Measurements from ENCODE around the gene AFF3.

AFF3 gene

GRCh38 chr2:99695130-99695943, 447.1 kb downstream of the AFF3 start:
- H3K27ac ChIP-seq (ENCODE audit: low read length) = no peak overlapping the region
- H3K36me3 ChIP-seq (replicated peaks; ENCODE audit: low read depth, low read length) = no peaks in the 10 kb centered on the region
- no peaks in the 10 kb centered on the region for H3K9me3 ChIP-seq (ENCODE audit: insufficient read depth, low read length)
- no peaks in the 10 kb centered on the region for H4K20me1 ChIP-seq (ENCODE audit: insufficient read depth, low read length)
- no peak for TF ChIP-seq EZH2phosphoT487 (IDR thresholded peaks at IDR 0.05; ENCODE audit: low read depth)
- no peak for TF ChIP-seq CTCF (IDR thresholded peaks at IDR 0.05; ENCODE audit: low read depth, low read length)
- no peak overlapping the region for H3K9ac ChIP-seq (ENCODE audit: low read length)
- no peak overlapping the region for H3K4me3 ChIP-seq (ENCODE audit: low read length)
- no peaks in the 10 kb centered on the region for H3K27me3 ChIP-seq (ENCODE audit: low read depth, low read length)
- H3K79me2 ChIP-seq (ENCODE audit: low read length) = no peaks in the 10 kb centered on the region
- no peak overlapping the region for H2AFZ ChIP-seq (ENCODE audit: low read depth, low read length)
- H3K4me2 ChIP-seq (ENCODE audit: low read length) = no peak overlapping the region
- H3K4me1 ChIP-seq (ENCODE audit: low read length) = no peaks in the 10 kb centered on the region

DNA sequence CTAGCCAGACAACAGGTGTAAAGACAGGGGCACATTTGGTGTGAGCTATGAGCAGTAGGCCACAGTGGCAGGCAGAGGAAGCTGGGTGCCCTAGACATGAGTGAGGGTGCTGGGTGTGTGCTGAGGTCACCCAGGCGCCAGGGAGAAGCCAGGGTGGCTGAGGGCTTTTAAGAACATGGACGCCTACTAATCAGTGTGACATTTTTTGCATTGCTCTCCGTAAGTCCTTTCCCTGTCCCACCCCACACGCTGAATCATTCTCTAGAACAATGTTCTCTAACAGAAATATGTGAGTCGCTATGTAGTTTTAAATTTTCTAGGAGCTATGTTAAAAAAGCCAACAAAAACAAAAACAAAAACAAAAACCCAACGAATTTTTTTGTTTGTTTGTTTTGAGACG, 448.1 kb downstream of the AFF3 start:
- H3K4me1 ChIP-seq (ENCODE audit: low read length) = no peaks in the 10 kb centered on the region
- no peak overlapping the region for H3K4me3 ChIP-seq (ENCODE audit: low read length)
- TF ChIP-seq EZH2phosphoT487 (IDR thresholded peaks at IDR 0.05; ENCODE audit: low read depth) (no peak), CTCF (IDR thresholded peaks at IDR 0.05; ENCODE audit: low read depth, low read length) (no peak)
- H4K20me1 ChIP-seq (ENCODE audit: insufficient read depth, low read length) = no peaks in the 10 kb centered on the region
- no peak overlapping the region for H2AFZ ChIP-seq (ENCODE audit: low read depth, low read length)
- H3K79me2 ChIP-seq (ENCODE audit: low read length) = no peaks in the 10 kb centered on the region
- no peaks in the 10 kb centered on the region for H3K36me3 ChIP-seq (replicated peaks; ENCODE audit: low read depth, low read length)
- no peak overlapping the region for H3K27ac ChIP-seq (ENCODE audit: low read length)
- no peaks in the 10 kb centered on the region for H3K27me3 ChIP-seq (ENCODE audit: low read depth, low read length)
- no peaks in the 10 kb centered on the region for H3K9me3 ChIP-seq (ENCODE audit: insufficient read depth, low read length)
- H3K9ac ChIP-seq (ENCODE audit: low read length) = no peak overlapping the region
- H3K4me2 ChIP-seq (ENCODE audit: low read length) = no peak overlapping the region

GRCh38 chr2:99692785-99693184, 449.6 kb downstream of the AFF3 start:
- no peak overlapping the region for H3K9ac ChIP-seq (ENCODE audit: low read length)
- H4K20me1 ChIP-seq (ENCODE audit: insufficient read depth, low read length) = no peaks in the 10 kb centered on the region
- no peaks in the 10 kb centered on the region for H3K36me3 ChIP-seq (replicated peaks; ENCODE audit: low read depth, low read length)
- H2AFZ ChIP-seq (ENCODE audit: low read depth, low read length) = no peak overlapping the region
- H3K79me2 ChIP-seq (ENCODE audit: low read length) = no peaks in the 10 kb centered on the region
- H3K4me3 ChIP-seq (ENCODE audit: low read length) = no peak overlapping the region
- no peaks in the 10 kb centered on the region for H3K27me3 ChIP-seq (ENCODE audit: low read depth, low read length)
- H3K4me2 ChIP-seq (ENCODE audit: low read length) = no peak overlapping the region
- no peak overlapping the region for H3K27ac ChIP-seq (ENCODE audit: low read length)
- TF ChIP-seq CTCF (IDR thresholded peaks at IDR 0.05; ENCODE audit: low read depth, low read length) (no peak), EZH2phosphoT487 (IDR thresholded peaks at IDR 0.05; ENCODE audit: low read depth) (no peak)
- no peaks in the 10 kb centered on the region for H3K9me3 ChIP-seq (ENCODE audit: insufficient read depth, low read length)
- H3K4me1 ChIP-seq (ENCODE audit: low read length) = no peaks in the 10 kb centered on the region

GRCh38 chr2:99691926-99692325, 450.5 kb downstream of the AFF3 start:
- Histone ChIP-seq H3K9ac (ENCODE audit: low read length) (no peak overlapping the region), H3K27me3 (ENCODE audit: low read depth, low read length) (no peaks in the 10 kb centered on the region), H3K4me2 (ENCODE audit: low read length) (no peak overlapping the region), H2AFZ (ENCODE audit: low read depth, low read length) (no peak overlapping the region), H3K36me3 (replicated peaks; ENCODE audit: low read depth, low read length) (no peaks in the 10 kb centered on the region), H3K4me1 (ENCODE audit: low read length) (no peaks in the 10 kb centered on the region), H4K20me1 (ENCODE audit: insufficient read depth, low read length) (no peaks in the 10 kb centered on the region), H3K4me3 (ENCODE audit: low read length) (no peak overlapping the region), H3K79me2 (ENCODE audit: low read length) (no peaks in the 10 kb centered on the region), H3K27ac (ENCODE audit: low read length) (no peak overlapping the region), H3K9me3 (ENCODE audit: insufficient read depth, low read length) (no peaks in the 10 kb centered on the region)
- TF ChIP-seq EZH2phosphoT487 (IDR thresholded peaks at IDR 0.05; ENCODE audit: low read depth) = no peak
- no peak for TF ChIP-seq CTCF (IDR thresholded peaks at IDR 0.05; ENCODE audit: low read depth, low read length)
